Neural crest cell (in vitro differentiated cells): ENCODE results near the gene TLN1. TPM values are rescaled to one million over a fixed set of nuclear protein-coding genes. Genes with fewer than 3 reads are reported as not detected.
A peak's percentile ranks its signal among the peaks of the same experiment; 100 is the strongest.

Experiments used
- DNase-seq: peaks from one replicate; pipeline ENCODE4 v3.0.0; 2021; ENCODE audit warnings: low read depth, mixed read lengths, low spot score
- H3K27ac Mint-ChIP-seq: one replicate; pipeline ENCODE4 v1.8.0; 2021; ENCODE audit warnings: mild to moderate bottlenecking, mixed read lengths; ENCODE audit not compliant: unreplicated experiment
- H3K27me3 Mint-ChIP-seq: 2 replicates; pipeline ENCODE4 v1.8.0; 2021; ENCODE audit warnings: low read depth, mild to moderate bottlenecking, mixed read lengths
- H3K36me3 Mint-ChIP-seq: 2 replicates; pipeline ENCODE4 v1.8.0; 2021; ENCODE audit warnings: low read depth, mild to moderate bottlenecking, mixed read lengths
- H3K4me1 Mint-ChIP-seq: 2 replicates; pipeline ENCODE4 v1.8.0; 2021; ENCODE audit warnings: mixed read lengths
- H3K4me3 Mint-ChIP-seq: one replicate; pipeline ENCODE4 v1.8.0; 2021; ENCODE audit warnings: mild to moderate bottlenecking, mixed read lengths
- H3K9me3 Mint-ChIP-seq: 2 replicates; pipeline ENCODE4 v1.8.0; 2021; ENCODE audit warnings: mixed read lengths
- total RNA-seq: library from RNA; stranded (reverse); gene quantifications from 2 replicates; pipeline ENCODE4 v1.2.1, GENCODE V29; 2021
- TF ChIP-seq, protein P1 (sequence below): fragments of 200-600 bp; sonication (generic); conservative IDR thresholded peaks from 2 replicates; pipeline ENCODE4 v1.5.0; 2021; ENCODE audit warnings: antibody characterized with exemption, mild to moderate bottlenecking

The TLN1 gene
- total RNA-seq, 1 donor from 2014 or later, result 141 TPM

DNA sequence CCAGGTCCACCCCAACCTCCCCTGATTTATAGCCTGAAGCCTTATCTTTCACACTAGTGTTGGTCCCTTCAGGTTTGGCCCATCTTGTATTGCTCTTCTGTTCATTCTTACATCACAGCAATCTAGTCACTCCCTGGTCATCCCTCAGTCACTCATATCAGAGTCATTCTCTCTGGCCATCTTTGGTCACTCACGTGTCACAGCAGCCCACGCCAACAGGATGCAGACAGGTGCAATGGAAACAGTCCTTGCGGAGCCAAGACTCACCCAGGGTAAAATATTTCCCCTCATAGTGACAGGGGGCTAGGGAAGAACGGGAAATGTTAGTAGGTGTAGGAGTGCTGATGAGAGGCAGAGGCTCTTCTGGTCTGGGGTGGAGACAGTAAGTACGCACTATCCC is 21.5 kb upstream of the TLN1 start:
- H3K4me3 Mint-ChIP-seq, result peak overlapping the region; percentile 69
- H3K4me1 Mint-ChIP-seq, result peaks cover 24% of the 10 kb centered on the region
- TF ChIP-seq, protein P1, sequence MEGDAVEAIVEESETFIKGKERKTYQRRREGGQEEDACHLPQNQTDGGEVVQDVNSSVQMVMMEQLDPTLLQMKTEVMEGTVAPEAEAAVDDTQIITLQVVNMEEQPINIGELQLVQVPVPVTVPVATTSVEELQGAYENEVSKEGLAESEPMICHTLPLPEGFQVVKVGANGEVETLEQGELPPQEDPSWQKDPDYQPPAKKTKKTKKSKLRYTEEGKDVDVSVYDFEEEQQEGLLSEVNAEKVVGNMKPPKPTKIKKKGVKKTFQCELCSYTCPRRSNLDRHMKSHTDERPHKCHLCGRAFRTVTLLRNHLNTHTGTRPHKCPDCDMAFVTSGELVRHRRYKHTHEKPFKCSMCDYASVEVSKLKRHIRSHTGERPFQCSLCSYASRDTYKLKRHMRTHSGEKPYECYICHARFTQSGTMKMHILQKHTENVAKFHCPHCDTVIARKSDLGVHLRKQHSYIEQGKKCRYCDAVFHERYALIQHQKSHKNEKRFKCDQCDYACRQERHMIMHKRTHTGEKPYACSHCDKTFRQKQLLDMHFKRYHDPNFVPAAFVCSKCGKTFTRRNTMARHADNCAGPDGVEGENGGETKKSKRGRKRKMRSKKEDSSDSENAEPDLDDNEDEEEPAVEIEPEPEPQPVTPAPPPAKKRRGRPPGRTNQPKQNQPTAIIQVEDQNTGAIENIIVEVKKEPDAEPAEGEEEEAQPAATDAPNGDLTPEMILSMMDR, result no peak
- H3K27me3 Mint-ChIP-seq, result no peaks in the 10 kb centered on the region
- no peak overlapping the region for H3K27ac Mint-ChIP-seq
- no peaks in the 10 kb centered on the region for H3K9me3 Mint-ChIP-seq
- DNase-seq, result no peak
- H3K36me3 Mint-ChIP-seq, result peaks cover 7% of the 10 kb centered on the region

DNA sequence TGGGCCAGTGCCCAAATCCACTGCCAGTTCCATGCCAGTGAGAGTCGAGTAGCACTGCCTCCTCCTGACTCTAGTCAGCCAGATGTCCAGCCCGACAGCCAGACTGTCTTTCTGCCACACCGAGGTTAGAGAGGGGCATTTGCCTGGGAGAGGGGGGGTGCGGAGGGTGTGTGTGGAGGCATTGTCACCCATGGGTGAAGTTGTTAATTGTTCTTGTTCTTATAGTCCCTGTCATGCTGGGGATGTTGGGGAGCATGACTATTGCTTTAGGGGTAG is 18.2 kb upstream of the TLN1 start:
- H3K27ac Mint-ChIP-seq, result no peak overlapping the region
- peaks cover 37% of the 10 kb centered on the region for H3K4me1 Mint-ChIP-seq
- H3K36me3 Mint-ChIP-seq, result peaks cover 11% of the 10 kb centered on the region

DNA sequence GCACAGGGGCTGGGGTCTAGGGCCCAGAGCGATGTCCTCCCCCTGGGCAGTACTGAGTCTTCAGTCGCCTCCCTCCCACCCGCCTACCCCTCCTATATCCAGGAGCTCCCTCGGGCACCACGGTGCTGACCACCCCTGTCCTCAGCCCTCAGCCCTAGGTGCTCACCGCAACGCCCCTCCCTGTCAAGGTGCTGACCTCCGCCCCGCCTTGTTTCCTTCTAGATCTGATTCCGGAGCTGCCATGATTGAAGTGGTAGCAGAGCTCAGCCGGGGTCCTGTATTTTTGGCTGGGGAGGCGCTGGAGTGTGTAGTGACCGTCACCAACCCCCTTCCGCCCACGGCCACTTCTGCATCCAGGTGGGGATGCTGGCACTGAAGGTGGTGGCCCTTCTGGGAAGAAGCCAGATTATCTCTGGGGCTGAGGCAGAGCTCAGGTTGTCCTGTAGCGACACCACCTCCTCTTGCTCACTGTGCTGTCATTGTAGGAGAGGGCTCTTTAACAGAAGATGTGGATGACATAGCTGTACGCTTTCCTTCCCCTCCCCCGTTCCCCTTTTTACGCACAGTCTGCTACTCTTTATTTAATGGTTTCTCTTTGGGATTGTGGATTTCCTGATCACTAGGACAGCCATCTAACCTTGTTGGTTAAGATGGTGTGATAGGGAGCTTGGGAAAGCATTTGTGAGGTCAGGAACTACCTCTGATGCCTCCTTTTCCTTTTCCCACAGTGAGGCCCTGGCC is 17.7 kb upstream of the TLN1 start:
- H3K36me3 Mint-ChIP-seq, result peaks cover 11% of the 10 kb centered on the region

More for the DNA sequence above, 18.2 kb upstream of the TLN1 start:
- TF ChIP-seq, protein P1, result no peak
- DNase-seq, result no peak
- H3K9me3 Mint-ChIP-seq, result no peaks in the 10 kb centered on the region
- no peaks in the 10 kb centered on the region for H3K27me3 Mint-ChIP-seq
- H3K4me3 Mint-ChIP-seq, result peak overlapping the region; percentile 95

DNA sequence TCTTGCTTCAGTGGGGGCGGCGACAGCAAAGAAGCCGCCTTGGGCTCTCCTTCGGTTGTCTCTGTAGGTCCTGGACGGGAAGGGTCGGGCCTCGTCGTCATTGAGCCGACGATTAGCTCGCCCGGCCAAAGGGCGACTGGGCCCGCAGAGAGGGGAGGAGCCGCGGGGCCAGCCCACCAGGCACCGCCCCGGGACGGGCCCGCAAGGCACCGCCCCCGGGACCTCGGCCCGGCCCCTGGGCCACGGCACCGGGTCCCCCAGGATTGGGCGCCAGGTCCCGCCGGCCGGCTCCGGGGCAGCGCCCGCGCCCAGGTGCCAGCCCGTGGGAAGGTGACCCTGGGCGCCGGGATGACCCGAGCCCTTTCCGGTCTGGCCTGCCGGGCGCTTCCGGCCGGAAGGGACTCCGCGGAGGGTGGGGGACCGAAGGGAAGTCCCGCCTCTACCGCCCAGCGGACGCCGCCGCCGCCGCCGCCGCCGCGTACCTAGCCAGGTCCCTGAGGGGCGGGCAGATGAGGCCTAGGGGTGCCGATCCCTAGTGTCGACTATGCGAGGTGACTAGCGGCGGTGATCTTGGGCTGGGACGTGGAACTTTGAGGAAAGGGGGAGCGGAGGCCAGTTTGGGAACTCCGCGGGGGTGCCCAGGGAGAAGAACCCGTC is 17.0 kb upstream of the TLN1 start, which contains the start of the genes GBA2 and RGP1:
TSS of gene GBA2 (minus strand) at position 371 of the 657 bp plus-strand sequence. CDS start 524 bp downstream, outside the sequence.
TSS of gene RGP1 (plus strand) at position 430 of the 657 bp plus-strand sequence. CDS start 469 bp downstream, outside the sequence.
- peak within 1 kb of the TSS; percentile 95 for H3K4me3 Mint-ChIP-seq
- H3K9me3 Mint-ChIP-seq, result no peaks in the 10 kb centered on the region
- peaks cover 11% of the 10 kb centered on the region for H3K36me3 Mint-ChIP-seq
- peak within 1 kb of the TSS; percentile 78 for H3K27ac Mint-ChIP-seq
- H3K27me3 Mint-ChIP-seq, result no peaks in the 10 kb centered on the region
- peaks cover 37% of the 10 kb centered on the region for H3K4me1 Mint-ChIP-seq
- TF ChIP-seq, protein P1, result no peak
- peak; percentile 67 for DNase-seq

More for the DNA sequence above, 17.7 kb upstream of the TLN1 start:
- H3K9me3 Mint-ChIP-seq, result no peaks in the 10 kb centered on the region
- TF ChIP-seq, protein P1, result no peak
- H3K4me3 Mint-ChIP-seq, result peak overlapping the region; percentile 95
- H3K27ac Mint-ChIP-seq, result no peak overlapping the region
- peaks cover 37% of the 10 kb centered on the region for H3K4me1 Mint-ChIP-seq
- no peak for DNase-seq
- H3K27me3 Mint-ChIP-seq, result no peaks in the 10 kb centered on the region

DNA sequence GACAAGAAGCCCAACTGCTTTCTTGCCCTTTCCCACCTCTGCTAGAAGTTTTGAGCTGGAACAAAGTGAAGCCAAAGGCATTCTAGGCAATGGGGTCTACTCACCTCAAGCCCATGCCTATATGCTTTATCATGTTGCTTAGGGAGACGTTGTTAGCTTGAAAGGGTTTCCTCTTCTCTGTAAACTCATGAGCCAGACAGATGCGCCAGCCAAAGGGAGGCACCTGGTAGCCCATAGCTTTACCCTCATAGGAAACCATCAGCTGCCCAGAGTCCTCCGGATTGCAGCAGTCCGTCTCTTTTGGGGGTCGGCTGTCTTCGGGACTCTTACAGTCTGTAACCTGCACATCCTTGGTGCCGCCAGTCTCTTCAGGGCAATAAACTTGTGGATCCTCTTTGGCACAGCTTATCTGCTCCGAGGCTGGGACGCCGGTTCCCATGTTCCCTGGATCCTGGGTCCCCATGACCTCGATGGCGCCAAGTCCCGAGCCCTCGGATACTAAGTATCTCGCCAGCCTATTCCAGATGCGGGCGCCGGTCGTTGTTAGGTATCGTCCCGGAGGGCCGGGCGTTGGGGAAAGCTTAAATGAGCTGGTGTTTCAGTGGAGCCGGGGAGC is 16.4 kb upstream of the TLN1 start:
- Mint-ChIP-seq H3K9me3 (no peaks in the 10 kb centered on the region), H3K27me3 (no peaks in the 10 kb centered on the region), H3K27ac (peak overlapping the region; percentile 78), H3K36me3 (peaks cover 11% of the 10 kb centered on the region), H3K4me1 (peaks cover 37% of the 10 kb centered on the region), H3K4me3 (peak overlapping the region; percentile 95)
- DNase-seq, result no peak
- TF ChIP-seq, protein P1, result no peak
